OCI-LY7 (cell line): ENCODE measurements around the gene TMEM269. TPM values are rescaled to one million over a fixed set of nuclear protein-coding genes. Genes with fewer than 3 reads are reported as not detected.
A peak's percentile ranks its signal among the peaks of the same experiment; 100 is the strongest.

Experiments
- Bru-seq: library from RNA; stranded (reverse); fragments of 400-500 nt; gene quantifications from one replicate; lab custom pipeline; 2021; lab: Mats Ljungman, UMichigan
- BruChase-seq, 2 experiments: library from RNA; stranded (reverse); fragments of 400-500 nt; gene quantifications; one replicate each; lab custom pipeline; 2021; lab: Mats Ljungman, UMichigan
- BruUV-seq: library from RNA; stranded (reverse); fragments of 400-500 nt; replicated peaks from 2 replicates; lab custom pipeline; 2021; lab: Mats Ljungman, UMichigan
- CTCF ChIA-PET: fragments of 300-600 bp; sonication (Branson Sonifier 250); formaldehyde crosslinking; loops from one replicate; lab custom pipeline; 2022; ENCODE audit warnings: antibody characterized with exemption; ENCODE audit not compliant: unreplicated experiment; lab: Charles Lee
- POLR2A ChIA-PET: fragments of 300-600 bp; sonication (Branson Sonifier 250); formaldehyde crosslinking; loops from one replicate; lab custom pipeline; 2022; ENCODE audit warnings: antibody characterized with exemption; lab: Charles Lee
- DNase-seq: peaks from one replicate; pipeline ENCODE4 v3.0.0-alpha.2; 2015; ENCODE audit warnings: low spot score
- H2AFZ ChIP-seq: fragments of 200-600 bp; sonication (generic), shearing (Covaris generic); 2 replicates; pipeline ENCODE4 v1.6.1; 2014; ENCODE audit warnings: mild to moderate bottlenecking, antibody characterized with exemption, low read length, moderate library complexity
- H3K27ac ChIP-seq: fragments of 200-600 bp; sonication (generic); 2 replicates; pipeline ENCODE4 v1.5.1; 2014; ENCODE audit warnings: mixed run types, low read depth, mild to moderate bottlenecking, moderate library complexity, low read length, inconsistent platforms; ENCODE audit not compliant: poor library complexity, severe bottlenecking
- H3K36me3 ChIP-seq: fragments of 200-600 bp; sonication (generic); 2 replicates; pipeline ENCODE4 v1.6.1; 2014; ENCODE audit warnings: mild to moderate bottlenecking, antibody characterized with exemption, low read length, moderate library complexity, mixed read lengths; ENCODE audit not compliant: insufficient read depth
- H3K4me1 ChIP-seq: fragments of 200-600 bp; sonication (generic); 2 replicates; pipeline ENCODE4 v1.5.1; 2014; ENCODE audit warnings: mild to moderate bottlenecking, low read length; ENCODE audit not compliant: insufficient read depth, poor library complexity, severe bottlenecking
- H3K4me2 ChIP-seq: fragments of 200-600 bp; sonication (generic); 2 replicates; pipeline ENCODE4 v1.6.1; 2014; ENCODE audit warnings: mild to moderate bottlenecking, low read length
- H3K4me3 ChIP-seq: fragments of 200-600 bp; sonication (generic); 2 replicates; pipeline ENCODE4 v1.5.1; 2014; ENCODE audit warnings: mild to moderate bottlenecking, low read depth, low read length; ENCODE audit not compliant: poor library complexity, severe bottlenecking
- H3K79me2 ChIP-seq: fragments of 200-600 bp; sonication (generic); 2 replicates; pipeline ENCODE4 v1.6.1; 2016; ENCODE audit warnings: low read depth, mild to moderate bottlenecking, low read length, moderate library complexity, mixed read lengths; ENCODE audit not compliant: insufficient read depth
- H3K9me2 ChIP-seq: fragments of 200-600 bp; sonication (generic); 2 replicates; pipeline ENCODE4 v1.6.1; 2016; ENCODE audit warnings: mild to moderate bottlenecking, low read length, mixed read lengths; ENCODE audit not compliant: insufficient read depth
- H3K9me3 ChIP-seq: fragments of 200-600 bp; sonication (generic); 2 replicates; pipeline ENCODE4 v1.6.1; 2014; ENCODE audit warnings: mild to moderate bottlenecking, mixed run types, low read length, mixed read lengths
- H4K20me1 ChIP-seq: fragments of 200-600 bp; sonication (generic); 2 replicates; pipeline ENCODE4 v1.6.1; 2014; ENCODE audit warnings: mild to moderate bottlenecking, antibody characterized with exemption, low read length, moderate library complexity, mixed read lengths; ENCODE audit not compliant: insufficient read depth
- EZH2phosphoT487 ChIP-seq: fragments of 200-600 bp; sonication (generic); IDR thresholded peaks from 2 replicates; pipeline ENCODE4 v1.6.1; 2018; ENCODE audit warnings: low read depth, borderline replicate concordance, mild to moderate bottlenecking, mixed run types, antibody characterized with exemption, low read length, moderate library complexity, mixed read lengths
- intact Hi-C: fragments of 100-400 bp; cut with micrococcal nuclease; formaldehyde crosslinking; loops from one replicate; pipeline ENCODE4 v1.10.0; 2022; ENCODE audit not compliant: unreplicated experiment
- long read RNA-seq: library from polyadenylated mRNA; stranded (forward); transcript quantifications from one replicate; pipeline ENCODE4 v2.0.0, GENCODE V29; 2022
- total RNA-seq, 2 experiments: library from RNA; depleted of rRNA in 1 of 2; stranded (reverse); fragments of >200 nt in 1 of 2; shearing (Covaris generic) in 1 of 2; gene quantifications; 2 replicates each; pipeline ENCODE4 v1.2.3, GENCODE V29; 2014 to 2022
- TF ChIP-seq, protein P1 (sequence below): fragments of 200-600 bp; sonication (generic); conservative IDR thresholded peaks from 2 replicates; pipeline ENCODE4 v1.5.1; 2014; ENCODE audit warnings: mild to moderate bottlenecking, antibody characterized with exemption, low read length, moderate library complexity, mixed read lengths

Gene TMEM269, protein sequence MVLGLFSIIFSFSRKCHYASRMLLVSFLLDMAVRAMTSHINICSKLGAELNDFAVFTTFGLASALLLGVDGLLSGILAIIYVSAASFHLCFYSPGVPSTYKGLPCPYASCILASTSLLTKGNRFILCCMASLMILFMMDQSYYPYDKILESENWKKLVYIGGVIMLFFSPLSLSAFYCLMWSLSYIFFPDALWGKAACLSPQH
- 0.08 and 0.16 TPM in 2 replicates for total RNA-seq (2014; rRNA removed; shearing (Covaris generic))
- total RNA-seq (2022) = 0.46 and 0.81 TPM in 2 replicates
- percentile 42 among the genes with signal in this experiment for Bru-seq, nascent RNA
- percentile 41 among the genes with signal in this experiment for BruChase-seq, experiment 1, labeled RNA remaining after a 6-hour chase
- BruChase-seq, experiment 2, labeled RNA remaining after a 2-hour chase = percentile 44 among the genes with signal in this experiment
- long read RNA-seq = 0 reads

DNA sequence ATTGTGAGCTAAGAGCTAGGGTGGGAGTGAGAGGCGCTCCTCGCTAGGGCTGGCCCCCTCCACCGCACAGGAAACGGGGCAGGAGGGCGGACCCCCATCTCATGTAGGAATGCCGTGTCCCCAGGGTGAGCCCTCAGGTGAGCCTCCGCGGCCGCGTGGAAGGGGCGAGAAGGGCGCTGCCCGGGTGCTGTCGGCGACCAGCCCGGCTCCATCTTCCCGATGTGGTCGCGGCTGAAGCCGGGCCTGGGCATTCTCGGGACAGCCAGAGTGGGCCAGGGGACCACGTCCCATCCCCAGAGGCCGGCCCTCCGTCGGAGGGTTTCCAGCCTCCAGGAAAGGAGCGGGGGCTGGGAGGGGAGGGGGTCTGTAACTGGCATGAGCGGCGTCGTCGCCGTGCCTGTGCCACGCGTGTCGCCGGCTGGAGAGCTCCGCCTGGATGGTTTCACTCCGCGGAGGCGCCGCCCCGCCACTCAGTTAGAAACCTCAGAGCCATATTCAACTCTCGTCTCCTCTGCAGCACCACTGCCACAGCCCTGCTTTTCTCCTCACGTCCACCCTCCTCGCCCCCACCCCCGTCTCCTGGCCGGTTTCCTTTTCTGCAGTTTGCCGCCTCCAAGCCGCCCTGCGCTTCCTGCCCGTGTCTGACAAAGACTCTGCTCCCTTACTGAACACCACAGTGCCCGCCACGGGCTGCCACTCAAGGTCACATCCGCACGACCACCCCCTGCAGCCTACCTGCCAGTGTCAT, at the start of gene TMEM269:
TSS of gene TMEM269 (plus strand) at position 46 of the 748 bp plus-strand sequence. CDS start 4,903 bp downstream, outside the sequence.
- no TSS peak for BruUV-seq
- H3K4me2 ChIP-seq = no peak within 1 kb of the TSS
- H2AFZ ChIP-seq = no peak within 1 kb of the TSS
- no peak within 1 kb of the TSS for H3K4me3 ChIP-seq
- H3K4me1 ChIP-seq = no peaks in the 10 kb centered on the region
- no peaks in the 10 kb centered on the region for H3K79me2 ChIP-seq
- TF ChIP-seq, protein P1, sequence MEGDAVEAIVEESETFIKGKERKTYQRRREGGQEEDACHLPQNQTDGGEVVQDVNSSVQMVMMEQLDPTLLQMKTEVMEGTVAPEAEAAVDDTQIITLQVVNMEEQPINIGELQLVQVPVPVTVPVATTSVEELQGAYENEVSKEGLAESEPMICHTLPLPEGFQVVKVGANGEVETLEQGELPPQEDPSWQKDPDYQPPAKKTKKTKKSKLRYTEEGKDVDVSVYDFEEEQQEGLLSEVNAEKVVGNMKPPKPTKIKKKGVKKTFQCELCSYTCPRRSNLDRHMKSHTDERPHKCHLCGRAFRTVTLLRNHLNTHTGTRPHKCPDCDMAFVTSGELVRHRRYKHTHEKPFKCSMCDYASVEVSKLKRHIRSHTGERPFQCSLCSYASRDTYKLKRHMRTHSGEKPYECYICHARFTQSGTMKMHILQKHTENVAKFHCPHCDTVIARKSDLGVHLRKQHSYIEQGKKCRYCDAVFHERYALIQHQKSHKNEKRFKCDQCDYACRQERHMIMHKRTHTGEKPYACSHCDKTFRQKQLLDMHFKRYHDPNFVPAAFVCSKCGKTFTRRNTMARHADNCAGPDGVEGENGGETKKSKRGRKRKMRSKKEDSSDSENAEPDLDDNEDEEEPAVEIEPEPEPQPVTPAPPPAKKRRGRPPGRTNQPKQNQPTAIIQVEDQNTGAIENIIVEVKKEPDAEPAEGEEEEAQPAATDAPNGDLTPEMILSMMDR = no peak
- TF ChIP-seq EZH2phosphoT487 = no peak
- H3K36me3 ChIP-seq = peaks cover 28% of the 10 kb centered on the region
- CTCF ChIA-PET = no interaction called here
- DNase-seq = no peak
- POLR2A ChIA-PET = no interaction called here
- no peak within 1 kb of the TSS for H3K27ac ChIP-seq
- no peaks in the 10 kb centered on the region for H3K9me2 ChIP-seq
- H3K9me3 ChIP-seq = no peaks in the 10 kb centered on the region
- H4K20me1 ChIP-seq = no peaks in the 10 kb centered on the region; the same call in 1 of the 2 replicates
- intact Hi-C loops = no loop called here

DNA sequence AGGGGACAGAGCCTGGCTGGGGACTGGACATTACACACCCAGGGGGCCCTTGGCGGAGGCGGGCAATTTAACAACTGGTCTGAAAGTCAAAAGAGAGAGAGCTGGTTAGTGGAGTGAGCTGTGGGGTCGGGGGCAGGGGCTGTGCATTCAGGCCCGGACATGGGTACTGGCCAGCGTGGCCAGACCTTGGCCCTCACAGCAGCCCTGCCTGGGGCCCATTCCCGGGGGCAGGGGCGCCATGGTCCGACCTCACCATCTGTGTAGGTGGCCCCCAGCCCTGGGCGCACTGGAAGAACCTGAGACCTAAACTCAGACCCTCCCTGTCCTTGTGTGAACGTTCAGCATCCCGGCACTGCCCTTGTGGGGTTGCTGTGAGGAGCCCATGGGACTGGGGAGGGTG, 49.7 kb upstream of the TMEM269 start:
- Histone ChIP-seq H3K9me3 (no peaks in the 10 kb centered on the region), H3K79me2 (no peaks in the 10 kb centered on the region), H4K20me1 (no peaks in the 10 kb centered on the region), H3K4me3 (no peak overlapping the region), H3K36me3 (no peaks in the 10 kb centered on the region), H3K27ac (no peak overlapping the region), H3K9me2 (no peaks in the 10 kb centered on the region), H3K4me1 (peaks cover 11% of the 10 kb centered on the region), H2AFZ (no peak overlapping the region), H3K4me2 (no peak overlapping the region)
- TF ChIP-seq EZH2phosphoT487 = no peak
- TF ChIP-seq, protein P1 = no peak
- POLR2A ChIA-PET = interaction anchor here (0.6 kb wide), 1 partner anchor 370 kb away, joined by 3 read pairs; no protein-coding TSS in a partner anchor
- CTCF ChIA-PET = no interaction called here
- no TSS peak for BruUV-seq
- DNase-seq = no peak
- intact Hi-C loops = no loop called here
